HG03095 (cell line): Measurements from ENCODE around the gene ZNF205.
A peak's percentile ranks its signal among the peaks of the same experiment; 100 is the strongest.
"Not testable (repeated sequence)": the region's sequence is repeated elsewhere in the genome, so short reads cannot be mapped to it uniquely, and the experiment has no call there.

Experiments
- ATAC-seq: cut with Tn5 transposase; IDR thresholded peaks from one replicate; pipeline ENCODE4 v1.9.1; 2021; ENCODE audit warnings: moderate library complexity; ENCODE audit not compliant: unreplicated experiment

Gene ZNF205

DNA sequence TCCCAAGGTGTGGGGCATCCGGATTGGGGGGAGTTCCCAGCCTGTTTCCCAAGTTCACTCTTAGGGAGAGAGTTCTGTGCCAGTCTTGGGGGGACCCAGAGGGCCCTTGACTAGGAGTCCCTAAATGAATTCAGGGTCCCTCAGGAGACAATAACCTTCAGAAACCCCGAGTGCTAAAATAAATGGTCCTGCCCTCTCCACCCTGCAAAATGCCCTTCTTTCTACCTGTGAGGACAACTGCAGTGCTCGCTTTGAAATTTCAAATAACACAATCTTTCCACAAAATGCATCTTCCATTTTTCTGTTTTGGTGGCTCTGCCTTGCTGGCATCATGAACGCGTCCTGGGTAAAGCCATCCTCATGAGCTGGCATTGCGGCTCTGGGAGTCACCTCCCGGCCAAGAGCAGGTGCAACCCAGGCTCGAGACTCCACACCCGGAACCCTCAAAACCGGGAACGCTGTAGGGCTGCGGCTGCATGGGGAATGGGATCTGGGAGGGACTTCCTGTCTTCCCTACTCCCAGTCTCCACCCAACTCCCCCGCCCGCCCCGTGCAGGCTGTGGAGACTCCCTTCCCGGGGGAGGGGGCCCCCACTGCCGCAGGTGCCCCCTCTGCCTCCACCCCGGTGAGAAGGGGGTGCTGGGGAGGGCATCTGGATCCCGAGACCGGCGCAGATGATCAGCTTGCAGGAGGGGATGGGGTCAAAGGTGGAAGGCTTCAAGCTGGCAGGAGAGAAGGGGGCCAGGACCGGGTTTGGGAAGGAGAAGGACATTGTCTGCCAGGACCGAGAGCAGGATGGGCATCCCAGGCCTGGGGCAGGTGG is at the start of gene ZNF205:
ZNF205 (plus strand) TSS at position 529 of the 823 bp plus-strand sequence. CDS start 845 bp downstream, outside the sequence.
- no peak for ATAC-seq

- no peak for ATAC-seq
These were observed 48.6 kb upstream of the ZNF205 start for GRCh38 chr16:3063625-3064386.

GRCh38 chr16:3065069-3065741 is 47.2 kb upstream of the ZNF205 start, which contains the start of gene IL32:
Gene IL32 (plus strand): TSS chr16:3065640. CDS start chr16:3065812, 172 bp downstream.
- no peak for ATAC-seq

DNA sequence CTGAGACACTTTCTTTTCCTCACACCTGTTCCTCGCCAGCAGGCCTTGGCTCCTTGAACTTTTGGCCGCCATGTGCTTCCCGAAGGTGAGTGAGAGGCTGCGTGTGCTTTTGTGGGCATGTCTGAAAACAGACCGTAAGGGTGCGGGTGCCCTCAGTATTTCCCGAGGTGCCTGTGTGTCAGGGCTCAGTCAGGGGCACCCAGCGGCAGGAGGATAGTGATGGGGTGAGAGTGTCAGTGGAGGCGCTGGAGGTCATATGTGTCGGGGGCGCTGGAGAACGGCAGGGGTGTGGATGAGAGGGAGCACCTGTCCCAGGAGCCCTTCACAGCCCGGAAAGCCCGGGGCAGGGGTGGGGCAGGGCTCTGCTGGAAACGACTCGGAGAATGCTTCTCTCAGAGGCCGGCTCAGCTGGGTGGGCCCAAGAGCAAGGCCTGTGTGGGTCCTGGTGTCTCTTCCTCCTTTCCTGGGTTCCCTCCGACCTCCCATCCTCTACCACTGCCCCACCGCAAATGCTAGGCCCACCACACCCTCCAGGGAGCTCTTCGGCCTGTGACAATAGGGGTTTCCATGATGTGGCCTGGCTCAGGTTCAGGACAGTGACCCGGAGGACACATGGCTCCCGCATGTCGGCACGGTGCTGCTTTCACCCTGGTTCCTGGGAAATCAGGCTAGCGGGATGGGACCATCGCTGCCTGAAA is 46.5 kb upstream of the ZNF205 start:
- no peak for ATAC-seq

GRCh38 chr16:3066440-3066748 is 46.0 kb upstream of the ZNF205 start:
- no peak for ATAC-seq

DNA sequence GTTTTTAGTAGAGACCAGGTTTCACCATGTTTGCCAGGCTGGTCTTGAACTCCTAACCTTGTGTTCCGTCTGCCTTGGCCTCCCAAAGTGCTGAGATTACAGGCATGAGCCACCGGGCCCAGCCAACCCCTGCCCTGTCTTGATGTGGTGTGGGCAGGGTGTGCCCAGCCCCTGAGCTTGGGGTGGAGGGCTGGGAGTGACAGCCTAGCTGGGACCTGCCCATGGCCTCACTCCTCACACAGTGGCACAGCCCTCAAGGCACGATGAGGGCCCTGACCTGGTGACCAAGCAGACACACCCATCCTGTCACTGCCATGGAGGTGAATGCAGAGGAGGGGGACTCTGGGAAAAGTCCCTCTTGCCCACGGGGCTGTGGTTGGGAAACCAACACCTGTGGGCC is 43.9 kb upstream of the ZNF205 start:
- ATAC-seq: no peak

- not testable (repeated sequence) for ATAC-seq
These were observed 43.2 kb upstream of the ZNF205 start for GRCh38 chr16:3069146-3069545.

DNA sequence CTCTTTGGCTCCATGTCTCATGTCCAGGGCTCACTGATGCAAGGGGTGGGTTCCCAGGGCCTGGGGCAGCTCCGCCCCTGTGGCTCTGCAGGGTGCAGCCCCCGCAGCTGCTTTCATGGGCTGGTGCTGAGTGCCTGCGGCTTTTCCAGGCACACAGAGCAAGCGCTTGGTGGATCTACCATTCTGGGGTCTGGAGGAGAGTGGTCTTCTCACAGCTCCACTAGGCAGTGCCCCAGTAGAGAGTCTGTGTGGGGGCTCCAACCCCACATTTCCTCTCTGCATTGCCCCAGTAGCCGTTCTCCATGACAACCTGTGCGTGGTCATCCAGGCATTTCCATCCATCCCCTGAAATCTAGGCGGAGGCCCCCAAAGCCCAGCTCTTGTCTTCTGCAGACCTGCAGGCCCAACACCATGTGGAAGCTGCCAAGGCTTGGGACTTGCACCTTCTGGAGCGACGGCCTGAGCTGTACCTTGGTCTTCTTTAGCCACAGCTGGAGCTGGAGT is 41.7 kb upstream of the ZNF205 start:
- ATAC-seq: no peak

- no peak for ATAC-seq
These were observed 40.7 kb upstream of the ZNF205 start for GRCh38 chr16:3071655-3072054.

- not testable (repeated sequence) for ATAC-seq
These were observed 40.2 kb upstream of the ZNF205 start for GRCh38 chr16:3072148-3072547.

DNA sequence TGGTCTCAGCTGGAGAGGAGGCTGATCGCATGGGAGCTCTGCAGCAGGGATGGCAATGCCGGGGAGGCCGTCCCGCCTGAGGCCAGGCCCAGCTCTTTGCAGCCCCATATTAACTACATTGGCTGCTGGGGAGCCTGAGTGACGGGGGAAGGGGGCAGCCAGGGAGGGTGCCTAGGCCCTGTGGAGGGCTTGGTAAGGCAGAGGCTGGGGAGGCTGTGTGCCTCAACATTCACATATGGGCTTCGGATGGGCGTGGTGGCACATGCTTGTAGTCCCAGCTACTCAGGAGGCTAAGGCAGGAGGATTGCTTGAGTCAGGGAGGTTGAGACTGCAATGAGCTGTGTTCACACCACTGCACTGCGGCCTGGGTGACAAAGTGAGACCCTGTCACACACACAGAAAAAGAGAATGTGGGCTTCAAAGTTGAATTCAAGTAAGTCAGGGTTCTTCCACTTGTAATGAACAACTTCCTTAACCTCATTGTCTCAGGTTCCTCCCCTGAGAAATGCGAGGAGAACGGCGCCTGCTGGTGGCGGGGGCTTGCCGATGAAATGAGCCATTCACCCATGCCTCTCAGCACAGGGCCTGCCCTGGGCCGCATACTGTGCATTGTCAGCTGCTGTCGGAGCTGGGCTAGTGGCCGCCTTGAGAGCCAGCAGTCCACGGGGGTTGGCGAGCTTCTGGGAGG is 39.7 kb upstream of the ZNF205 start:
- not testable (repeated sequence) for ATAC-seq

GRCh38 chr16:3073448-3073847 is 38.9 kb upstream of the ZNF205 start:
- ATAC-seq: no peak

DNA sequence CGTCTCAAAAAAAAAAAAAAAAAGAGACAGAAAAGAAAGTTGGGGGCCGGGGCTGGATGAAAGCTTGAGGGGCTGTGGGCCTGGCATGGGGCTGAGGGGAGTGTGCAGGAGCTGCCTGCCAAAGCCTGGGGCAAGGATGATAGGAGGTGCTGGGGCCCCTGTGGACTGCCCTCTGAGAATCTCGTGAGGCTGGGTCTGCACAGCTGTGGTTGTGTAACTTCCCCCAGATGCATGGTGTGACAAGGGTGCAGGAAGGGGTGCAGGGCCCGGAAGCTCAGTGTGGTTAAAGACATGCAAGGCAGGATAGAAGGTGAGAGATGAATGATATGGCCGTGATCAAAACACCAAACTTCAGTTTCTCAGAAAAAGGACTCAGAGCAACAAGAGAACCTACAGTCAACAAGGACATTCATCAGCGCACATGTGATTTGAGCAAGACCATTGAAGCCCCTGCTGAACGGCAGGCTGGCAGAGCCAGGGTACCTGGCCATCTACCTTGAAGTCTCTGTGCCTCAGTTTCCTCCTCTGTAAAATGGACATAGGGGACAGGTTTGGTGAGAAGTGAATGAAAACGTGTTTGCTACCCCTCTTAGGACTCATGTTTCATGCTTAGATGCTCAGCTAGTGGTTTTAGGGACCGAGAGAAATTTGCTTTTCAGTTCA is 37.4 kb upstream of the ZNF205 start:
- peak; percentile 68 for ATAC-seq

GRCh38 chr16:3075523-3075915 is 36.9 kb upstream of the ZNF205 start:
- ATAC-seq: no peak

GRCh38 chr16:3075946-3076345 is 36.4 kb upstream of the ZNF205 start:
- ATAC-seq: not testable (repeated sequence)

DNA sequence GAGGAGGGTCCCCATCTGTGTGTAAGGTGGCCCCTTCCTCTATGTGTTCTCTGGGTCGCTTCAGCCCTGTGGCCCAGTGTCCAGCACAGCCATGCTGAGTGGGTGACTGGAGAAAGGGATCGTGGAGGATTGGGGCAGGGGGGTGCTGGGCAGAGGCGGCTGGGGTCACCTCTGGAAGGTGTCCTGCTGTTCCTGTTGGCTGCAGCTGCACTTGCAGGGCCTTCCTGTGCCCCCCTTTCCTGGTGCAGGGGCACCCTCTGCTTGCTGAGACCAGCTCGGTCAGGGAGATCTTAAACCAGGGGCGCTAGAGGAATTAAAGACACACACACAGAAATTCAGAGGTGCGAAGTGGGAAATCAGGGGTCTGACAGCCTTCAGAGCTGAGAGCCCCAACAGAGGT is 35.8 kb upstream of the ZNF205 start:
- no peak for ATAC-seq

GRCh38 chr16:3080024-3080423 is 32.4 kb upstream of the ZNF205 start:
- ATAC-seq: no peak

- ATAC-seq: not testable (repeated sequence)
These were observed 30.4 kb upstream of the ZNF205 start for GRCh38 chr16:3081957-3082356.

DNA sequence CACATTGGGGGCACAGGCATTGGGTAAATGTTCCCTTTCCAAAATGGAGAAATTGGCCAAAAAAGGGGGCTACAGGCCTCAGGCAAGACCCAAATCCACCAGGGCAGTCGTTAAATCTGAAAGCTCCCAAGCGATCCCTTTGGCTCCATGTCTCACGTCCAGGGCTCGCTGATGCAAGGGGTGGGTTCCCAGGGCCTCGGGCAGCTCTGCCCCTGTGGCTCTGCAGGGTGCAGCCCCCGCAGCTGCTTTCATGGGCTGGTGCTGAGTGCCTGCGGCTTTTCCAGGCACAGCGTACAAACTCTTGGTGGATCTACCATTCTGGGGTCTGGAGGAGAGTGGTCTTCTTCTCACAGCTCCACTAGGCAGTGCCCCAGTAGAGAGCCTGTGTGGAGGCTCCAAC is 29.0 kb upstream of the ZNF205 start:
- ATAC-seq: not testable (repeated sequence)

DNA sequence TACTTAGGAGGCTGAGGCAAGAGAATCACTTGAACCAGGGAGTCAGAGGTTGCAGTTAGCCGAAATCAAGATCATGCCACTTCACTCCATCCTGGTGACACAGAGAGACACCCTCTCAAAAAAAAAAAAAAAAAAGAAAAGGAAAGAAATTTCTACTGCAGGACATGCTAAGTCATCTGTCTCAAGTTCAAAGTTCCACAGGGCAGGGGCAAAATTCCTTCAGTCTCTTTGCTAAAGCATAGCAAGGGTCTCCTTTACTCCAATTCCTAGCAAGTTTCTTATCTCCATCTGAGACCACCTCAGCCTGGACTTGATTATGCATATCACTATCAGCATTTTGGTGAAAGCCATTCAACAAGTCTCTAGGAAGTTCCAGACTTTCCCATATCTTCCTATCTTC is 27.9 kb upstream of the ZNF205 start:
- no peak for ATAC-seq
